ENCODE results near the gene LIME1.

DNA sequence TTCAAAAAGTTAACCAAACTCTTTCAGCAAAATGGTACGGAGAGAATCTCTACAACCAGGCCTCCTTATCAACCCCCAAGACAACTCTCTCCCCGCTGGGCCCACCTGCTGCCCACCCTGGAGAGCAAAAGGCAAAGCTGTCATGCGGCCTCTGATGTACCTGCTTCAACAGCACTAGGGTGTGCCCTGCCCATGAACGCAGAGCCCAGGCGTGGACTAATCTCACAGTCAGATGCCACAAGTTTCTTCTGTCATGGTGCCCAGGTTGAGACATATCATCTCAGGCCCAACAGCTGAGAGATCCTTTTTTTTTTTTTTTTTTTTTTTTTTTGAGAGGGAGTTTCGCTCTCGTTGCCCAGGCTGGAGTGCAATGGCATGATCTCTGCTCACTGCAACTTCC lies 29.4 kb downstream of the LIME1 start:
- no peak for TF ChIP-seq POLR2A (IDR thresholded peaks at IDR 0.05)
- TF ChIP-seq, protein P1, sequence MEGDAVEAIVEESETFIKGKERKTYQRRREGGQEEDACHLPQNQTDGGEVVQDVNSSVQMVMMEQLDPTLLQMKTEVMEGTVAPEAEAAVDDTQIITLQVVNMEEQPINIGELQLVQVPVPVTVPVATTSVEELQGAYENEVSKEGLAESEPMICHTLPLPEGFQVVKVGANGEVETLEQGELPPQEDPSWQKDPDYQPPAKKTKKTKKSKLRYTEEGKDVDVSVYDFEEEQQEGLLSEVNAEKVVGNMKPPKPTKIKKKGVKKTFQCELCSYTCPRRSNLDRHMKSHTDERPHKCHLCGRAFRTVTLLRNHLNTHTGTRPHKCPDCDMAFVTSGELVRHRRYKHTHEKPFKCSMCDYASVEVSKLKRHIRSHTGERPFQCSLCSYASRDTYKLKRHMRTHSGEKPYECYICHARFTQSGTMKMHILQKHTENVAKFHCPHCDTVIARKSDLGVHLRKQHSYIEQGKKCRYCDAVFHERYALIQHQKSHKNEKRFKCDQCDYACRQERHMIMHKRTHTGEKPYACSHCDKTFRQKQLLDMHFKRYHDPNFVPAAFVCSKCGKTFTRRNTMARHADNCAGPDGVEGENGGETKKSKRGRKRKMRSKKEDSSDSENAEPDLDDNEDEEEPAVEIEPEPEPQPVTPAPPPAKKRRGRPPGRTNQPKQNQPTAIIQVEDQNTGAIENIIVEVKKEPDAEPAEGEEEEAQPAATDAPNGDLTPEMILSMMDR (IDR thresholded peaks at IDR 0.05): no peak
